Measurements from ENCODE around the gene DIPK1C. TPM values are rescaled to one million over a fixed set of nuclear protein-coding genes. Genes with fewer than 3 reads are reported as not detected.
A peak's percentile ranks its signal among the peaks of the same experiment; 100 is the strongest.

The DIPK1C gene
- total and polyA plus RNA-seq, 10 of the 15 experiments (the other 5 are each of a cell fraction or from before 2014, with no cell fraction given): not detected

DNA sequence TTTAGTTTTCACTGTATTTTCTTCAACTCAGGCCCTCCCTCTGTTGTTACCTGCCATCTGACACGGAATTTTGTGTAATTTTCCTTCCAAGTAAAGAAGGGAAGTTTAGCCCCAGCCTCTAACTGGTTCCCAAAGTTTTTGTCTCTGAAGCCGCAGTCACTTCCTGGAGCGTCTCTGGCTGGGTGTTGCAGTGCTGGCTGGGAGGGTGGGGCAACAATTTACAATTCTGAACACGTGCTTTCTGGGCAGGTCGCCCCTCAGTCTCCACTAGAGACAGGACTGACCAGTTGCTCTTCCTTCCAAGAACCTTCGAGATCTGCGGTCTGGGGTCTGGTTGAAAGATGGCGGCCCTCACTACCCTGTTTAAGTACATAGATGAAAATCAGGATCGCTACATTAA is 42.5 kb upstream of the DIPK1C start:
- Histone ChIP-seq H3K4me2 (ENCODE audit: control insufficient read depth, insufficient read depth) (peak overlapping the region; percentile 98), H3K9ac (ENCODE audit: control insufficient read depth, insufficient read depth, low read length) (peak overlapping the region; percentile 60), H4K20me1 (ENCODE audit: control insufficient read depth, insufficient read depth) (no peaks in the 10 kb centered on the region), H3K9me3 (replicated peaks; ENCODE audit: control insufficient read depth, insufficient read depth, low read length) (no peaks in the 10 kb centered on the region), H3K27me3 (replicated peaks in 1 of 2; ENCODE audit: control insufficient read depth in 2 of 2, insufficient read depth in 2 of 2, low read length in 1 of 2) (no peaks in the 10 kb centered on the region), H3K27ac (ENCODE audit: control insufficient read depth, insufficient read depth) (peak overlapping the region; percentile 88), H3K4me1 (ENCODE audit: control insufficient read depth, insufficient read depth, low read length) (peaks cover 18% of the 10 kb centered on the region), H3K36me3 (ENCODE audit: control insufficient read depth in 2 of 2, insufficient read depth in 2 of 2, low read length in 1 of 2) (peaks cover 5 to 15% of the 10 kb centered on the region in 2 experiments; a peak in 3 of 4 replicates), H3K79me2 (ENCODE audit: control insufficient read depth, insufficient read depth, low read length) (peaks cover 60% of the 10 kb centered on the region), H3K4me3 (peak overlapping the region; percentile 80), H2AFZ (ENCODE audit: control insufficient read depth, low read depth, low read length) (peak overlapping the region; percentile 83)
- intact Hi-C loops (cut with micrococcal nuclease; ENCODE audit: unreplicated experiment) (loop anchor here (5.0 to 10.0 kb wide), 4 partner anchors 207 to 1995 kb away; partner anchors contain the start of genes CYB5A, FBXO15, PTGR3 and TIMM21), in situ Hi-C loops (cut with MboI) (loop anchor here (5.0 kb wide), 3 partner anchors 98 to 302 kb away; partner anchors contain the start of gene ZNF407)
- WGBS (ENCODE audit: insufficient coverage, insufficient replicate concordance, low lambda C conversion rate, missing lambda C conversion rate): 13% methylated on average over 9 of the region's 9 CpGs
- CTCF ChIA-PET: interaction anchor here (1.0 to 1.5 kb wide), 4 partner anchors 9 to 99 kb away, joined by 3 to 7 read pairs (median 4); no protein-coding TSS in a partner anchor
- FAIRE-seq (no peak), ATAC-seq (peak; percentile 58), DNase-seq (ENCODE audit: low read depth, low spot score) (peak; percentile 37)
- SMC1A ChIA-PET (ENCODE audit: uncharacterized antibody, unreplicated experiment): interaction anchor here (0.6 to 1.0 kb wide), 2 partner anchors 52 to 53 kb away, joined by 3 read pairs; no protein-coding TSS in a partner anchor
- POLR2A ChIA-PET: interaction anchor here (1.3 kb wide), 1 partner anchor 98 kb away, joined by 5 read pairs; the partner anchor contains the start of gene ZNF407
- TSS peak; percentile 24 for BruUV-seq (replicated peaks)
- RAD21 ChIA-PET (ENCODE audit: unreplicated experiment): interaction anchor here (0.9 to 1.2 kb wide), 2 partner anchors 52 to 121 kb away, joined by 3 to 7 read pairs; no protein-coding TSS in a partner anchor
- TF ChIP-seq EZH2 (IDR thresholded peaks at IDR 0.05; ENCODE audit: borderline replicate concordance, control insufficient read depth, low read depth, low read length) (no peak), NR2C1 (IDR thresholded peaks at IDR 0.05) (no peak), ZNF622 (IDR thresholded peaks at IDR 0.05) (no peak), MXI1 (IDR thresholded peaks at IDR 0.05; ENCODE audit: low read depth, low read length) (peak; percentile 95), PAX8 (IDR thresholded peaks at IDR 0.05) (peak; percentile 75; the same call in 1 of the 2 replicates), KDM1A (IDR thresholded peaks at IDR 0.05; ENCODE audit: borderline replicate concordance) (no peak), IKZF2 (IDR thresholded peaks at IDR 0.05) (peak; percentile 80 to 81), ZNF24 (IDR thresholded peaks at IDR 0.05) (no peak), IKZF1 (conservative IDR thresholded peaks at IDR 0.05) (peak; percentile 73), TCF3 (IDR thresholded peaks at IDR 0.05; ENCODE audit: borderline replicate concordance, insufficient read depth, low read depth, low read length) (no peak), BHLHE40 (IDR thresholded peaks at IDR 0.05; ENCODE audit: borderline replicate concordance in 1 of 2, low read depth in 2 of 2, low read length in 1 of 2) (peak in 1 of 2 experiments; percentile 55; a peak in 1 of 4 replicates), SRF (IDR thresholded peaks at IDR 0.05; ENCODE audit: low read depth in 2 of 2, low read length in 2 of 2) (no peak), CBFB (IDR thresholded peaks at IDR 0.05; ENCODE audit: low read depth) (peak; percentile 63; the same call in 1 of the 2 replicates)
- TF ChIP-seq, protein P1, sequence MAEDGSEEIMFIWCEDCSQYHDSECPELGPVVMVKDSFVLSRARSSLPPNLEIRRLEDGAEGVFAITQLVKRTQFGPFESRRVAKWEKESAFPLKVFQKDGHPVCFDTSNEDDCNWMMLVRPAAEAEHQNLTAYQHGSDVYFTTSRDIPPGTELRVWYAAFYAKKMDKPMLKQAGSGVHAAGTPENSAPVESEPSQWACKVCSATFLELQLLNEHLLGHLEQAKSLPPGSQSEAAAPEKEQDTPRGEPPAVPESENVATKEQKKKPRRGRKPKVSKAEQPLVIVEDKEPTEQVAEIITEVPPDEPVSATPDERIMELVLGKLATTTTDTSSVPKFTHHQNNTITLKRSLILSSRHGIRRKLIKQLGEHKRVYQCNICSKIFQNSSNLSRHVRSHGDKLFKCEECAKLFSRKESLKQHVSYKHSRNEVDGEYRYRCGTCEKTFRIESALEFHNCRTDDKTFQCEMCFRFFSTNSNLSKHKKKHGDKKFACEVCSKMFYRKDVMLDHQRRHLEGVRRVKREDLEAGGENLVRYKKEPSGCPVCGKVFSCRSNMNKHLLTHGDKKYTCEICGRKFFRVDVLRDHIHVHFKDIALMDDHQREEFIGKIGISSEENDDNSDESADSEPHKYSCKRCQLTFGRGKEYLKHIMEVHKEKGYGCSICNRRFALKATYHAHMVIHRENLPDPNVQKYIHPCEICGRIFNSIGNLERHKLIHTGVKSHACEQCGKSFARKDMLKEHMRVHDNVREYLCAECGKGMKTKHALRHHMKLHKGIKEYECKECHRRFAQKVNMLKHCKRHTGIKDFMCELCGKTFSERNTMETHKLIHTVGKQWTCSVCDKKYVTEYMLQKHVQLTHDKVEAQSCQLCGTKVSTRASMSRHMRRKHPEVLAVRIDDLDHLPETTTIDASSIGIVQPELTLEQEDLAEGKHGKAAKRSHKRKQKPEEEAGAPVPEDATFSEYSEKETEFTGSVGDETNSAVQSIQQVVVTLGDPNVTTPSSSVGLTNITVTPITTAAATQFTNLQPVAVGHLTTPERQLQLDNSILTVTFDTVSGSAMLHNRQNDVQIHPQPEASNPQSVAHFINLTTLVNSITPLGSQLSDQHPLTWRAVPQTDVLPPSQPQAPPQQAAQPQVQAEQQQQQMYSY (CRISPR knock-in tag; IDR thresholded peaks at IDR 0.05): no peak
- TF ChIP-seq, protein P2, sequence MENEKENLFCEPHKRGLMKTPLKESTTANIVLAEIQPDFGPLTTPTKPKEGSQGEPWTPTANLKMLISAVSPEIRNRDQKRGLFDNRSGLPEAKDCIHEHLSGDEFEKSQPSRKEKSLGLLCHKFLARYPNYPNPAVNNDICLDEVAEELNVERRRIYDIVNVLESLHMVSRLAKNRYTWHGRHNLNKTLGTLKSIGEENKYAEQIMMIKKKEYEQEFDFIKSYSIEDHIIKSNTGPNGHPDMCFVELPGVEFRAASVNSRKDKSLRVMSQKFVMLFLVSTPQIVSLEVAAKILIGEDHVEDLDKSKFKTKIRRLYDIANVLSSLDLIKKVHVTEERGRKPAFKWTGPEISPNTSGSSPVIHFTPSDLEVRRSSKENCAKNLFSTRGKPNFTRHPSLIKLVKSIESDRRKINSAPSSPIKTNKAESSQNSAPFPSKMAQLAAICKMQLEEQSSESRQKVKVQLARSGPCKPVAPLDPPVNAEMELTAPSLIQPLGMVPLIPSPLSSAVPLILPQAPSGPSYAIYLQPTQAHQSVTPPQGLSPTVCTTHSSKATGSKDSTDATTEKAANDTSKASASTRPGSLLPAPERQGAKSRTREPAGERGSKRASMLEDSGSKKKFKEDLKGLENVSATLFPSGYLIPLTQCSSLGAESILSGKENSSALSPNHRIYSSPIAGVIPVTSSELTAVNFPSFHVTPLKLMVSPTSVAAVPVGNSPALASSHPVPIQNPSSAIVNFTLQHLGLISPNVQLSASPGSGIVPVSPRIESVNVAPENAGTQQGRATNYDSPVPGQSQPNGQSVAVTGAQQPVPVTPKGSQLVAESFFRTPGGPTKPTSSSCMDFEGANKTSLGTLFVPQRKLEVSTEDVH (IDR thresholded peaks at IDR 0.05; ENCODE audit: low read depth, partially characterized antibody): no peak
- TF ChIP-seq, protein P3, sequence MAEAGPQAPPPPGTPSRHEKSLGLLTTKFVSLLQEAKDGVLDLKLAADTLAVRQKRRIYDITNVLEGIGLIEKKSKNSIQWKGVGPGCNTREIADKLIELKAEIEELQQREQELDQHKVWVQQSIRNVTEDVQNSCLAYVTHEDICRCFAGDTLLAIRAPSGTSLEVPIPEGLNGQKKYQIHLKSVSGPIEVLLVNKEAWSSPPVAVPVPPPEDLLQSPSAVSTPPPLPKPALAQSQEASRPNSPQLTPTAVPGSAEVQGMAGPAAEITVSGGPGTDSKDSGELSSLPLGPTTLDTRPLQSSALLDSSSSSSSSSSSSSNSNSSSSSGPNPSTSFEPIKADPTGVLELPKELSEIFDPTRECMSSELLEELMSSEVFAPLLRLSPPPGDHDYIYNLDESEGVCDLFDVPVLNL (IDR thresholded peaks at IDR 0.05; ENCODE audit: low read depth, low read length): no peak
